Stimulated activated naive CD8-positive, alpha-beta T cell treated with anti-CD3 and anti-CD28 coated beads, Interleukin-15, amount 100 ng/mL, for 72 hours (primary cell): ENCODE results near the gene LYRM1.
A peak's percentile ranks its signal among the peaks of the same experiment; 100 is the strongest.
"Not testable (repeated sequence)": the region's sequence is repeated elsewhere in the genome, so short reads cannot be mapped to it uniquely, and the experiment has no call there.

Experiments used
- ATAC-seq: fragments of 150-1000 bp; cut with Tn5 transposase; 2 replicates; pipeline ENCODE4 v1.10.0; 2021; ENCODE audit warnings: mild to moderate bottlenecking, moderate library complexity
- DNase-seq, 2 donors: peaks; one replicate each; pipeline ENCODE4 v3.0.0; 2021 to 2022
- H3K27ac Mint-ChIP-seq, 2 donors: one replicate each; pipeline ENCODE4 v1.8.0; 2022; ENCODE audit warnings: mild to moderate bottlenecking in 2 of 2, mixed read lengths in 2 of 2, moderate library complexity in 2 of 2
- H3K27me3 Mint-ChIP-seq: one replicate; pipeline ENCODE4 v1.8.0; 2022; ENCODE audit warnings: mixed read lengths
- H3K4me1 Mint-ChIP-seq: one replicate; pipeline ENCODE4 v1.8.0; 2022; ENCODE audit warnings: mild to moderate bottlenecking, mixed read lengths
- H3K4me3 Mint-ChIP-seq, 2 donors: one replicate each; pipeline ENCODE4 v1.8.0; 2022; ENCODE audit warnings: mild to moderate bottlenecking in 2 of 2, mixed read lengths in 2 of 2, moderate library complexity in 1 of 2
- H3K9me3 Mint-ChIP-seq, 2 donors: one replicate each; pipeline ENCODE4 v1.8.0; 2022; ENCODE audit warnings: mixed read lengths in 2 of 2

Gene LYRM1

DNA sequence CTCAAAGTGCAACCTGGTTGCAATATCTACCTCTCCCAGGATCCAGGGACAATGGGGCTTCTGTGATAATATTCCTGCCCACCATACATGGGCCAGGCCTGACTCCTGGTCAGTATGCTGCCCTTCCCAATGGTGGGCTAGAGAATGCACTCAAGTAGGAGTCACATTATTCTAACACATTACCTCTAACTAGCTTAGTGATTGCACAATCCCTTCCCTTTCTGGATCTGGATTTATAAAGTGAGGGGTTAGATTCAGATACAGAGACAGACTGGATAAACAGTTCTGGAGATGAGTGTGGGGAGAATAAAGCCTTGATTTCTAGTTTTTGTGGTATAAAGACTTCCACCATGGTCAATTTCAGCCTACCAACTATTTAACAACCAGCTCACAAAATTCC lies 33.0 kb downstream of the LYRM1 start:
- no peak for DNase-seq
- no peak overlapping the region for H3K27ac Mint-ChIP-seq
- H3K4me1 Mint-ChIP-seq = peaks cover 5% of the 10 kb centered on the region
- H3K4me3 Mint-ChIP-seq = no peak overlapping the region
- no peak for ATAC-seq
- no peaks in the 10 kb centered on the region for H3K9me3 Mint-ChIP-seq
- peaks cover 6% of the 10 kb centered on the region for H3K27me3 Mint-ChIP-seq

DNA sequence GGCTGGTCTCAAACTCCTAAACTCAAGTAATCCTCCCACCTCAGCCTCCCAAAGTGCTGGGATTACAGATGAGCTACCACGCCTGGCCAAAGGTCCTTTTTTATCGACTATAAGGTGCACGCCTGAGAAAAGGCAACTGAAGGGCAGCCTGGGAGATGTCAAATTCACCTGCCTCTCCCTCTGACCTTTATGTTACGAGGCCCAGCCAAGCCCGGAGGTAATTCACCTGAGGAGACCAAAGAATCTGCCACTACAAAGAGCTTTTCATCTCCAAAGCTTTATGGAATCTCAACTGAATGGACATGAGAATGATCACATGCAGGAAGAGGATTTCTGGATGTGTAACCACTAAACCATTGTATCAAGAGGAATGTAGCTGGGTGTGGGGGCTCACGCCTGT lies 37.2 kb downstream of the LYRM1 start:
- Mint-ChIP-seq H3K27ac (no peak overlapping the region), H3K27me3 (peaks cover 6% of the 10 kb centered on the region), H3K4me3 (no peak overlapping the region), H3K4me1 (peaks cover 26% of the 10 kb centered on the region), H3K9me3 (no peaks in the 10 kb centered on the region)
- DNase-seq (no peak), ATAC-seq (no peak)

DNA sequence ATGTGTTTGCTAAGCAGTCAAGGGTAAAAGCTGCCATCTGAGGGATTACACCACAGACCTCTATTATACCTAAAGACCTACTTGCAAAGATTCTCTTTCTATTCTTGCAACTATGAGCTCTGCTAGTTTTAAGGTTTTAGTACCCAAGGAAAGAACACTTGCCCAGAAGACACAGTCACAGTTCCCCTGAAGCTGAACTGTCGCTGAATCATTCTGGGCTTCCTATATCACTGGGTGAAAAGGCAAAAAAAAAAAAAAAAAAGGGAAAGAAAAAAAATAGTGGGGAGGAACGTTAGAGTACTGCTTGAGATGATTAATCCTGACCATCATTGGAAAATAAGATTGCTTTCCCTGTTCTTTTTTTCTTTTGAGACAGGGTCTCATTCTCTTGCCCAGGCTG lies 37.9 kb downstream of the LYRM1 start:
- H3K27ac Mint-ChIP-seq = no peak overlapping the region
- H3K4me3 Mint-ChIP-seq = no peak overlapping the region
- peaks cover 33% of the 10 kb centered on the region for H3K4me1 Mint-ChIP-seq
- ATAC-seq (peak; percentile 67), DNase-seq (no peak)
- H3K27me3 Mint-ChIP-seq = peaks cover 6% of the 10 kb centered on the region
- no peaks in the 10 kb centered on the region for H3K9me3 Mint-ChIP-seq

DNA sequence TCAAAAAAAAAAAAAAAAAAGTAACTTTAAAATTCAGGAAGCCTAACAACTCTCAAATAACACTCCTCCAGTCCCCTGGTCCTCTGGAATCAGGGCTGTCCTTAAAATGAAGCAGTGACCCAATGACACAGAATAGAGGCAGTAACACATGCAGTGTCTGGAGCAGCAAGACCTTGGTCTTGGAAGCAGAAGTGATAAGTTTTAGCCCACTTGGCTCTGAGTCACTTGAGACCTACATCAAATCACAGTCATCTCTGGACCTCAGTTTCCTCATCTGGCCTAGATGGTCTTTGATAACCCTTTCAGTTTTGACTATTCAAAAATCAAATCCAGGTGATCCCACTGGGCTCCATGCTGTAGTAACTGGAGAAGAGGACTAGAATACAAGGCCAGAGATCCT lies 39.0 kb downstream of the LYRM1 start:
- no peak overlapping the region for H3K4me3 Mint-ChIP-seq
- ATAC-seq = peak; percentile 59
- no peak for DNase-seq
- no peak overlapping the region for H3K27ac Mint-ChIP-seq
- peaks cover 45% of the 10 kb centered on the region for H3K4me1 Mint-ChIP-seq
- H3K27me3 Mint-ChIP-seq = peaks cover 6% of the 10 kb centered on the region
- H3K9me3 Mint-ChIP-seq = no peaks in the 10 kb centered on the region

DNA sequence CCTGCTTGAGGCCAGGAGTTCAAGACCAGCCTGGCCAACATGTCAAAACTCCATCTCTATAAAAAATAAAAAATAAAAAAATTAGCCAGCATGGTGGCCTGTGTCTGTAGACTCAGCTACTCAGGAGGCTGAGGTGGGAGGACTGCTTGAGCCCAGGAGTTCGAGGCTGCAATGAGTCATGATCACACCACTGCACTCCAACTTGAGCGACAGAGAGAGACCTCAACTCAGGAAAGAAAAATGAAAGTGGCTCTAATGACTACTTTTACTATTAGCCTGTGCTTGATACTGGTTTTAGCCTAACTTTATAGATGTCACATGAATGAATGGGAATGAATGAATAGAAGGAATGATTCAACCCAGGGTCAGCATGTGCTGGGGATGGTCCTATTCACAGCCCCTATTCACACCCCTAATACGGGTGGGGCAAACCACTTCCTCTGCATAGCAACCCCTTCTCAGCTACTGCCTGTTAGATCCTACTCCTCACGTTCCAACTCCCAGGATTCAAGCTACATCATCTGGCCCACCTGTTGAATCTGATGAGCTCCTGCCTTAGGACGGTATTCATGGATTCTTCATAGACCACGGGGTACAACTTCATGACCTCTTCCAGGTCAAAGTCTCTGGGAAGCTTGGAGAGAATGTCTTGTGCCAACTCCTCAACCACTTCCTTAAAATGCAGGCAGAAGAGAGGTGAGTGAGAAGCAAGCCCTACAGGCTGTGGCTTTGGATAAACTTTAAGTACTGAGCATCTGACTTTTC lies 40.5 kb downstream of the LYRM1 start:
- H3K27ac Mint-ChIP-seq = peak overlapping the region in 1 of 2 donors; percentile 48
- peak; percentile 7 to 21 for DNase-seq
- peak; percentile 49 for ATAC-seq
- H3K27me3 Mint-ChIP-seq = no peaks in the 10 kb centered on the region
- no peaks in the 10 kb centered on the region for H3K9me3 Mint-ChIP-seq
- H3K4me1 Mint-ChIP-seq = peaks cover 50% of the 10 kb centered on the region
- peak overlapping the region in 1 of 2 donors; percentile 16 for H3K4me3 Mint-ChIP-seq

DNA sequence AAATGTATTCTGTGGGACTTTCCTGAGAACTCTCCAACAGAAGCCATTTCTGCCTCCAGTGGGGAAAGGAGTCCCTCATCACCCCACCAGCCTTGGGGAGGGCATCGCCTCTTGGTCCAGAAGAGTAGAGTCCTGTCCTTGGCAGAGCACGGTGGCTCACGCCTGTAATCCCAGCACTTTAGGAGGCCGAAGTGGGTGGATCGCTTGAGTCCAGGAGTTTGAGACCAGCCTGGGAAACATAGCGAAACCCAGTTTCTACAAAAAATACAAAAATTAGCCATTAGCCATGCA lies 41.0 kb downstream of the LYRM1 start:
- H3K27ac Mint-ChIP-seq = peak overlapping the region in 1 of 2 donors; percentile 48
- H3K27me3 Mint-ChIP-seq = no peaks in the 10 kb centered on the region
- ATAC-seq (no peak), DNase-seq (no peak)
- no peaks in the 10 kb centered on the region for H3K9me3 Mint-ChIP-seq
- H3K4me1 Mint-ChIP-seq = peaks cover 50% of the 10 kb centered on the region
- H3K4me3 Mint-ChIP-seq = peak overlapping the region in 1 of 2 donors; percentile 16

DNA sequence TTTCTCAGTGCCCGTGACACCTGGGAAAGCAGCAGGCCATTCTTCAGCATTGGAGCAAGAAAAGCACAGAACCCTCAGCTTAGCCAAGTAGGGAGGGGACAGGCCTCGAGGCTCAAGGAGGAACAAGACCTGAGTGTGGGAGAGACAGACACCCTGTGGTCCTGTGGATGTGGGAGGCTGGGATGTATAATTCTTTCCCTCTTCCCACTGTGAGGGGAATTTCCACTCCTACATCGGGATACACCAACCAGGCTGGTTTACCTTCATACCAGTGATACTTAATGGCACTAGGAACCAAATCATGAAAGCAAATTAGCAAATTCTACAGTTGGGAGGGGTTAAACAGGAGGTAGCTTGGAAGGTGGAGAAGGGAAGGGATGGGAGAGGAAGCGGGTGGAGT lies 41.7 kb downstream of the LYRM1 start:
- ATAC-seq (no peak), DNase-seq (no peak)
- Mint-ChIP-seq H3K4me3 (no peak overlapping the region), H3K4me1 (peaks cover 50% of the 10 kb centered on the region), H3K9me3 (no peaks in the 10 kb centered on the region), H3K27ac (no peak overlapping the region), H3K27me3 (no peaks in the 10 kb centered on the region)

DNA sequence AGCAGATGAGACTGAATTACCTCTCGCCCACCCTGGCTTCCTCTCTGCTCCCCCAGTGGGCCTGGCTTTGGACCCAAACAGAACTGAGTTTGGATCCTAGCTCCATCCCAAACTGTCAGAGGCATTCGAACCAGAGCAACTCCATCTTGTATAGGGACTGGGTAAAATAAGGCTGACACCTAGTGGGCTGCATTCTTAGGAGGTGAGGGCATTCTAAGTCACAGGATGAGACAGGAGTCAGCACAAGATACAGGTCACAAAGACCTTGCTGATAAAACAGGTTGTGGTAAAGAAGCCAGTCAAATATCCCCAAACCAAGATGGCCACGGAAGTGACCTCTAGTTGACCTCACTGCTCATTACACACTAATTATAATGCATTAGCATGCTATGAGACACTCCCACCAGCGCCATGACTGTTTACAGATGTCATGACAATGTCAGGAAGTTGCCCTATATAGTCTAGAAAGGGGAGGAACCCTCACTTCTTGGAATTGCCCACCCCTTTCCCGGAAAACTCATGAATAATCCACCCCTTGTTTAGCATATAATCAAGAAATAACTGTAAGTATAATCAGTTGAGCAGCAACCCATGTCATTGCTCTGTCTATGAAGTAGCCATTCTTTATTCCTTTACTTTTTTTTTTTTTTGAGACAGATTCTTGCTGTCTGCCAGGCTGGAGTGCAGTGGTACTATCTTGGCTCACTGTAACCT lies 44.4 kb downstream of the LYRM1 start:
- ATAC-seq (peak; percentile 93), DNase-seq (peak; percentile 55 to 76)
- H3K9me3 Mint-ChIP-seq = no peaks in the 10 kb centered on the region
- H3K27me3 Mint-ChIP-seq = no peaks in the 10 kb centered on the region
- peaks cover 42% of the 10 kb centered on the region for H3K4me1 Mint-ChIP-seq
- peak overlapping the region; percentile 40 to 67 for H3K27ac Mint-ChIP-seq
- no peak overlapping the region for H3K4me3 Mint-ChIP-seq

DNA sequence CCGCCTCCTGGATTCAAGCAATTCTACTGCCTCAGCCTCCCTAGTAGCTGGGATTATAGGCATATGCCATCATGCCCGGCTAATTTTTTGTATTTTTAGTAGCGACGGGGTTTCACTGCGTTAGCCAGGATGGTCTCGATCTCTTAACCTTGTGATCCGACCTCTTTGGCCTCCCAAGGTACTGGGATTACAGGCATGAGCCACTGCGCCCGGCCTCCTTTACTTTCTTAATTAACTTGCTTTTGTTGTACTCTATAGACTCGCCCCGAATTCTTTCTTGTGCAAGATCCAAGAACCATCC lies 45.0 kb downstream of the LYRM1 start:
- DNase-seq, H3K27me3 Mint-ChIP-seq, H3K9me3 Mint-ChIP-seq, ATAC-seq, H3K4me3 Mint-ChIP-seq: not testable (repeated sequence)
- peak overlapping the region in 1 of 2 donors; percentile 44 for H3K27ac Mint-ChIP-seq
- H3K4me1 Mint-ChIP-seq = peaks cover 42% of the 10 kb centered on the region

DNA sequence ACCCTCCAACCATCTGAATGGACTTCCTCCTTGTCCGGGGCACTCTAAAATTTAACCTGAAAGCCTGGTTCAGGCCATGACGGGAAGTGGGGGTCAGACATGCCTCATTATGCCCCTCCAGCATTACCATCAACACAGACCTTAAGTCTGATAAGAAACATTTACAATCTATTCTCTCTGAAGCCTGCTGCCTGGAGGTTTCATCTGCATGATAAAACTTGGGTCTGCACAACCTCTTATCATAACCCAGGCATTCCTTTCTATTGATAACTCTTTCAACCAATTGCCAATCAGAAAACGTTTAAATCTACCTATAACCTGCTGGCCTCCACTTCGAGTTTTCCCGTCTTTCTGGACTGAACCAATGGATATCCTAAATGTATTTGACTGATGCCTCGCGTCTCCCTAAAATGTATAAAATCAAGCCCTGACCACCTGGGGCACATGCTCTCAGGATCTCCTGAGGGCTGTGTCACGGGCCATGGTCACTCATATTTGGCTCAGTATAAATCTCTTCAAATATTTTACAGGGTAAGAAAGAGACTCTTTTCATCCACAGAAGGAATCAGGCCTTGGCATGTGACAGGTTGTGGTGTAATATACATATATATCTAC lies 45.6 kb downstream of the LYRM1 start:
- H3K4me3 Mint-ChIP-seq = no peak overlapping the region
- no peak for ATAC-seq
- H3K27ac Mint-ChIP-seq = peak overlapping the region; percentile 28 to 60
- H3K4me1 Mint-ChIP-seq = peaks cover 38% of the 10 kb centered on the region
- H3K9me3 Mint-ChIP-seq = no peaks in the 10 kb centered on the region
- no peaks in the 10 kb centered on the region for H3K27me3 Mint-ChIP-seq
- DNase-seq = no peak

DNA sequence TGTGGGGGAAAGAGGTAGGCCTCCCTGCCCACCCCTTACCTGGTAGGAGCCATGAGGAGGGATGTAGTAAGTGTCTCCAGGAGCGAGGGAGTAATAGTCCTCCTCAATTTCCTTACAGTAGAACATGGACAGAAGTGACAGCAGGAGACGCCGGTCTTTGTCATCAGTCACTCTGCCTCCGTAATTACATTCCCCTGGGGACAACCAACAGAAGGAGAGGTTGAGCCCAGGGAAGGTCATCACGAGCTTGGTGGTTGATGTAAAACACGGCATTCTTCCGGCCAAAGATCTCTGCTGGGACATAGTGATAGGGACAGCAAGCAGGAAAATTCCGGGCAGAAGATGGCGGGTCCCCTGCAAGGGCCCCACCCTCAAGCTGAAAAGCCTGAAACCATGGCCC lies 47.9 kb downstream of the LYRM1 start:
- Mint-ChIP-seq H3K27ac (peak overlapping the region in 1 of 2 donors; percentile 64), H3K4me3 (no peak overlapping the region), H3K9me3 (no peaks in the 10 kb centered on the region), H3K4me1 (peaks cover 17% of the 10 kb centered on the region), H3K27me3 (no peaks in the 10 kb centered on the region)
- ATAC-seq = no peak
- no peak for DNase-seq

DNA sequence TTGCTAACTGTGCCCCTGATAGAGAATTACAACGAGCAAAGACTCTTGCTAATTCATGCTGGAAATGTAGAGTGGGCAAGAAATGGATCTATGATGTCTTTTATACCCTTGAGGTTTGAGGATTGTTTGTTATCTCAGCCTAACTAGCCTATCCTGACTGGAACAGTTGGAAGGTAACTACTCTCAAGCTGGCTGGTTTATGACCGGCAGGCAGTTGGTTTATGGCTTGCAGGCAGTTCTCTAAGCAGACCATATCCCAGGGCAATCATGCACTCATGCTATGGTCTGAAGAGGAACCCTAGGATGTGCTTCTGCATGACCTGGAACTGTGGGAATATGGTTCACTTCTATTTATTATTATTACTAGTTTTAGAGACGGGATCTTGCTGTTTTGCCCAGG lies 49.1 kb downstream of the LYRM1 start:
- H3K27me3 Mint-ChIP-seq = no peaks in the 10 kb centered on the region
- no peak overlapping the region for H3K27ac Mint-ChIP-seq
- H3K4me1 Mint-ChIP-seq = peaks cover 5% of the 10 kb centered on the region
- DNase-seq = no peak
- no peak for ATAC-seq
- H3K9me3 Mint-ChIP-seq = no peaks in the 10 kb centered on the region
- H3K4me3 Mint-ChIP-seq = no peak overlapping the region

DNA sequence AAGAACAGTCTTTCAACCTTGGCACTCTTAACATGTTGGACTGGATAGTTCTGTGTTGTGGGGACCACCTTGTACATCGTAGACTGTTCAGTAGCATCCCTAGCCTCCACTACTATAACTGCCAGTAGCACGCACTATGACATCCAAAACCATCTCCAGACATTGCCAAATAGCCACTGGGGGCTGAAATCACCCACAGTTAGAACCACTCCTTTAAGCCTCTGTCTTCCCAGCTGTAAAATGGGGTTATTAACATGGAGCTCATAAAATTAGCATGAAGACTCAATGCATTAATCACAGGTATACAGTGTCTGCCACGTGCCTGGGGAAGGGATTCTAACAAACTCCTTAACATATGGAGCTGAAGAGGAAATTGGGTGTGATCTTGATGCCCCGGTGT lies 49.7 kb downstream of the LYRM1 start:
- DNase-seq (no peak), ATAC-seq (no peak)
- no peaks in the 10 kb centered on the region for H3K9me3 Mint-ChIP-seq
- H3K4me1 Mint-ChIP-seq = no peaks in the 10 kb centered on the region
- H3K27me3 Mint-ChIP-seq = no peaks in the 10 kb centered on the region
- no peak overlapping the region for H3K4me3 Mint-ChIP-seq
- H3K27ac Mint-ChIP-seq = peak overlapping the region in 1 of 2 donors; percentile 30

DNA sequence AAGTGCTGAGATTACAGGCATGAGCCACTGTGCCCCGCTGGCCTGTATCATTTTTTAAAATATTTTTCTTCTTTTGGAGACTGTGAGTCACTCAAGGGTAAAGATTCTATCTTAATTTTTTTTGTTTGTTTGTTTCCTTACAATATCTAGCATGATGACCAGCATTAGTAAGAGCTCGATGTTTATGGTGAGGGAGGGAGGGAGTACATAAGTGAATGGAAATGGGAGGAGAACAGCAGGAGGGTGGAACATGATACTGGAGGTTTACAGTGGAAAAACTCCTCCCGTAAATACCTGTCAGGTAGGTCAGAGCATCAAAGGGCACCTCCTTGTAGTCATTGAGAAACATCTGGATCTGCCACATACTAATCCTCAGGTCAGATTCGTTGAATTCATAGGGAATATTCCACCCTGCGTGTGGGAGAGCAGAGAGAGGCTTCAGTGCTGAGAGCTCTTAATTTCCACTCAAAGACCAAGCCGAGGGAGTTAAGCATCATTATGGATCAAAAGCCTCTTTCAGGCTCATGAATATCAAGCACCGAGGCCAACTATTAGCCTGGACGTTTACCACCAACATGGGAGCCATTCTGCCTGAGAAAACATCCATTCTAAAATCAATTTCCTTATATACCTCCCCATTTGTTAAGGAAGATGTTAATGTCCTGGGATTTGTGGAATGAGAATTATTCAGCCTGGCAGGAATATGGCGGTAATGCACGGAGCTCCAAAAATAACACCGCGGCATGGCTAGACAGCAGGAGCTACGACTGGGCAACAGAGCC lies 51.8 kb downstream of the LYRM1 start:
- no peaks in the 10 kb centered on the region for H3K27me3 Mint-ChIP-seq
- DNase-seq (no peak), ATAC-seq (no peak)
- no peak overlapping the region for H3K4me3 Mint-ChIP-seq
- no peak overlapping the region for H3K27ac Mint-ChIP-seq
- H3K9me3 Mint-ChIP-seq = no peaks in the 10 kb centered on the region
- H3K4me1 Mint-ChIP-seq = no peaks in the 10 kb centered on the region

DNA sequence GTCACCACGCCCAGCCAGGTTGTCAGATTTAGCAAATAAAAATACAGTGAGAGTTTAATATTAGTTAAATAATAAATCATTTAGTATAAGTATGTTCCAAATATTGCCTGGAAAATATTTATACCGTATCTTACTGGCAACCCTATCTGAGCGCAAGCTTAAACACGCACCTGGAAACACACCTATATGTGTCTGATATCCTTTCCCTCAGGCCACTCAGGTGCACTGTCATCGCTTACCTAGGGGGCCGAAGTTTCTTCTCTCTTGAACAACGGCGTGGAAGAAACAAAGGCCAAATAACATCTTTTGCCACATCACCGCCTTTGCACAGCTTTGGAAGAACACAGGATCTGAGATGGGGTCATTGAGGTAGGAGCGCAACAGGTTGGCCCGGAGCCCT lies 54.0 kb downstream of the LYRM1 start:
- DNase-seq = no peak
- no peak for ATAC-seq
- Mint-ChIP-seq H3K27me3 (no peaks in the 10 kb centered on the region), H3K27ac (no peak overlapping the region), H3K4me1 (no peaks in the 10 kb centered on the region), H3K4me3 (no peak overlapping the region), H3K9me3 (no peaks in the 10 kb centered on the region)

DNA sequence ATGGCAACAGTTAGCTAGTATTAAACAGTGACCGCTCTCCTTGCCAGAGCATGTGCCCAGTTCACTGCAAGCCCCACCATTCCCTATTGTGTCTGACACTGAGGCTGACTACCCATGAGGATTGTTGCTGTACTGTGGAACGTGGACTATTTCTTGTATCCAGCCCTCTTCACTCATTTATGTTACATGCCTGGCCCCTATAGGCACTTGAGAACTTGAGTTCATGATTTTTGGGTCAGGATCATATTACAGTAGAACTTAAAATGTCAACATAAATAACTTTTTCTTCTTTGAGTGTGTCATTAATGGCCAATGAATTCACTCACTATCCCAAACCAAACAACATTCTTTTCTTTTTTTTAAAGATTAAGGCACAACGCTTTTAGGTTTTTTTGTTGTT lies 55.7 kb downstream of the LYRM1 start:
- DNase-seq (no peak), ATAC-seq (no peak)
- H3K27ac Mint-ChIP-seq = peak overlapping the region in 1 of 2 donors; percentile 81
- no peak overlapping the region for H3K4me3 Mint-ChIP-seq
- H3K4me1 Mint-ChIP-seq = no peaks in the 10 kb centered on the region
- no peaks in the 10 kb centered on the region for H3K27me3 Mint-ChIP-seq
- H3K9me3 Mint-ChIP-seq = no peaks in the 10 kb centered on the region
